Stomach (tissue), 4 donors: ENCODE measurements around the gene MPPE1.

ENCODE experiments used
- CTCF ChIP-seq, 7 experiments: fragments of 450-650 bp in 4 of 7; fragments of 200-600 bp in 3 of 7; sonication (generic) in 3 of 7; IDR thresholded peaks; one replicate each; pipeline ENCODE4 v1.5.1; 2016 to 2019; ENCODE audit warnings: antibody characterized with exemption in 7 of 7, control low read depth in 2 of 7, mild to moderate bottlenecking in 1 of 7
- POLR2A ChIP-seq, 4 donors: fragments of 450-650 bp; IDR thresholded peaks; one replicate each; pipeline ENCODE4 v1.6.1; 2016; ENCODE audit warnings: antibody characterized with exemption in 4 of 4, control low read depth in 2 of 4, mild to moderate bottlenecking in 1 of 4, moderate library complexity in 1 of 4
- POLR2AphosphoS5 ChIP-seq, 3 donors: sonication (generic); formaldehyde crosslinking; IDR thresholded peaks; one replicate each; pipeline ENCODE4 v1.6.1; 2016; ENCODE audit warnings: antibody characterized with exemption in 3 of 3

GRCh38 chr18:11891737-11892136 lies 16.4 kb downstream of the MPPE1 start:
- TF ChIP-seq CTCF (IDR thresholded peaks at IDR 0.05): no peak
- no peak for TF ChIP-seq POLR2AphosphoS5 (IDR thresholded peaks at IDR 0.05)
- no peak for TF ChIP-seq POLR2A (IDR thresholded peaks at IDR 0.05)
